Measurements from ENCODE around the gene IL31RA.

GRCh38 chr5:55895346-55895745, 44.2 kb downstream of the IL31RA start:
- TF ChIP-seq ESRRA (IDR thresholded peaks at IDR 0.05; ENCODE audit: borderline replicate concordance, low read length) = no peak
- TF ChIP-seq, protein P1, sequence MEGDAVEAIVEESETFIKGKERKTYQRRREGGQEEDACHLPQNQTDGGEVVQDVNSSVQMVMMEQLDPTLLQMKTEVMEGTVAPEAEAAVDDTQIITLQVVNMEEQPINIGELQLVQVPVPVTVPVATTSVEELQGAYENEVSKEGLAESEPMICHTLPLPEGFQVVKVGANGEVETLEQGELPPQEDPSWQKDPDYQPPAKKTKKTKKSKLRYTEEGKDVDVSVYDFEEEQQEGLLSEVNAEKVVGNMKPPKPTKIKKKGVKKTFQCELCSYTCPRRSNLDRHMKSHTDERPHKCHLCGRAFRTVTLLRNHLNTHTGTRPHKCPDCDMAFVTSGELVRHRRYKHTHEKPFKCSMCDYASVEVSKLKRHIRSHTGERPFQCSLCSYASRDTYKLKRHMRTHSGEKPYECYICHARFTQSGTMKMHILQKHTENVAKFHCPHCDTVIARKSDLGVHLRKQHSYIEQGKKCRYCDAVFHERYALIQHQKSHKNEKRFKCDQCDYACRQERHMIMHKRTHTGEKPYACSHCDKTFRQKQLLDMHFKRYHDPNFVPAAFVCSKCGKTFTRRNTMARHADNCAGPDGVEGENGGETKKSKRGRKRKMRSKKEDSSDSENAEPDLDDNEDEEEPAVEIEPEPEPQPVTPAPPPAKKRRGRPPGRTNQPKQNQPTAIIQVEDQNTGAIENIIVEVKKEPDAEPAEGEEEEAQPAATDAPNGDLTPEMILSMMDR (IDR thresholded peaks at IDR 0.05) = no peak
- no peak for TF ChIP-seq MYC (IDR thresholded peaks at IDR 0.05; ENCODE audit: borderline replicate concordance, low read length)
- TF ChIP-seq CEBPB (IDR thresholded peaks at IDR 0.05) = no peak
- TF ChIP-seq USF2 (IDR thresholded peaks at IDR 0.05) = no peak
- no peak for TF ChIP-seq MAX (IDR thresholded peaks at IDR 0.05)
- TF ChIP-seq, protein P2, sequence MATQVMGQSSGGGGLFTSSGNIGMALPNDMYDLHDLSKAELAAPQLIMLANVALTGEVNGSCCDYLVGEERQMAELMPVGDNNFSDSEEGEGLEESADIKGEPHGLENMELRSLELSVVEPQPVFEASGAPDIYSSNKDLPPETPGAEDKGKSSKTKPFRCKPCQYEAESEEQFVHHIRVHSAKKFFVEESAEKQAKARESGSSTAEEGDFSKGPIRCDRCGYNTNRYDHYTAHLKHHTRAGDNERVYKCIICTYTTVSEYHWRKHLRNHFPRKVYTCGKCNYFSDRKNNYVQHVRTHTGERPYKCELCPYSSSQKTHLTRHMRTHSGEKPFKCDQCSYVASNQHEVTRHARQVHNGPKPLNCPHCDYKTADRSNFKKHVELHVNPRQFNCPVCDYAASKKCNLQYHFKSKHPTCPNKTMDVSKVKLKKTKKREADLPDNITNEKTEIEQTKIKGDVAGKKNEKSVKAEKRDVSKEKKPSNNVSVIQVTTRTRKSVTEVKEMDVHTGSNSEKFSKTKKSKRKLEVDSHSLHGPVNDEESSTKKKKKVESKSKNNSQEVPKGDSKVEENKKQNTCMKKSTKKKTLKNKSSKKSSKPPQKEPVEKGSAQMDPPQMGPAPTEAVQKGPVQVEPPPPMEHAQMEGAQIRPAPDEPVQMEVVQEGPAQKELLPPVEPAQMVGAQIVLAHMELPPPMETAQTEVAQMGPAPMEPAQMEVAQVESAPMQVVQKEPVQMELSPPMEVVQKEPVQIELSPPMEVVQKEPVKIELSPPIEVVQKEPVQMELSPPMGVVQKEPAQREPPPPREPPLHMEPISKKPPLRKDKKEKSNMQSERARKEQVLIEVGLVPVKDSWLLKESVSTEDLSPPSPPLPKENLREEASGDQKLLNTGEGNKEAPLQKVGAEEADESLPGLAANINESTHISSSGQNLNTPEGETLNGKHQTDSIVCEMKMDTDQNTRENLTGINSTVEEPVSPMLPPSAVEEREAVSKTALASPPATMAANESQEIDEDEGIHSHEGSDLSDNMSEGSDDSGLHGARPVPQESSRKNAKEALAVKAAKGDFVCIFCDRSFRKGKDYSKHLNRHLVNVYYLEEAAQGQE (IDR thresholded peaks at IDR 0.05) = no peak
- TF ChIP-seq SREBF2 (IDR thresholded peaks at IDR 0.05) = no peak
- TF ChIP-seq RFX5 (IDR thresholded peaks at IDR 0.05) = no peak
- no peak for TF ChIP-seq EP300 (IDR thresholded peaks at IDR 0.05)
- no peak for TF ChIP-seq POLR2A (IDR thresholded peaks at IDR 0.05; ENCODE audit: low read length)
- no peak for TF ChIP-seq E2F6 (IDR thresholded peaks at IDR 0.05; ENCODE audit: borderline replicate concordance, low read depth)

Data from A549 (cell line).